ENCODE measurements around the gene SLC25A10.

SLC25A10 gene

GRCh38 chr17:81687770-81688541 is 24.1 kb upstream of the SLC25A10 start:
- DNase-seq, result no peak

GRCh38 chr17:81688616-81689015 is 23.5 kb upstream of the SLC25A10 start:
- DNase-seq, result no peak

DNA sequence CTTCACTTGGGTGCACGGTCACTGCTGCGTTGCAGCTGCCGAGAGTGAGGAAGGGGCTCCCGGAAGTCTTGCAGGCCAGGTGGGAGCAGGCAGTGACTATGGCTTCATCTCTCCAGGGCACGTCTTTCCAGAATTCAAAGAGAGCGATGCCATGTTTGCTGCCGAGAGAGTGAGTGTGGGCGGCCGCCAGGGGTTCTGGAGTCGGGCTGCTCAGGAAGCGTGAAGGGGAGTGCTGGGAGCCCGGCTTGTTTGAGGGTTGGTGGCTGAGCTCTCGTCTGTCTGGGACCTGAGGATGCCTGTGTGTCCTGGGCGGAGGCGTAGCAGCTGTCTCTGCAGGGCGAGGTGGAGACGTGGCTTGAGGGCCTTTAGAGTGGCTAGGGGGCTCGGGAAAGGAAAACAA is 22.0 kb upstream of the SLC25A10 start:
- no peak for DNase-seq

DNA sequence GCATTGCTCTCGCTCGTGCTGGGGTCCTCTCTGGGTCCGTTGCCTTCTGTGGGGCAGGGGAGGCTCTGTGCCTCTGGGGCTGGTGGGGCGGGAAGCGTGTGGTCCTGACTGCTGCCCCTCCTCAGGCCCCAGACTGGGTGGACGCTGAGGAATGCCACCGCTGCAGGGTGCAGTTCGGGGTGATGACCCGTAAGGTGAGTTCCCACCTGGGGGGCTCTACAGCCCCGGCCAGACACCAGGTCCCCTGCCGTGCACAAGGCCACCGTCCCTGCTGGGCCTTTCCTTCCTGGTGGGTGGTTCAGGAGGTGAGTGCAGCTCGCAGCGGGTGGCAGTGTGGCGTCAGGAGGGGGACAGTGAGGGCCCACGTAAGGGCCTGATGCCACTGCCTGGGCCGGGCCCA is 21.5 kb upstream of the SLC25A10 start:
- no peak for DNase-seq

DNA sequence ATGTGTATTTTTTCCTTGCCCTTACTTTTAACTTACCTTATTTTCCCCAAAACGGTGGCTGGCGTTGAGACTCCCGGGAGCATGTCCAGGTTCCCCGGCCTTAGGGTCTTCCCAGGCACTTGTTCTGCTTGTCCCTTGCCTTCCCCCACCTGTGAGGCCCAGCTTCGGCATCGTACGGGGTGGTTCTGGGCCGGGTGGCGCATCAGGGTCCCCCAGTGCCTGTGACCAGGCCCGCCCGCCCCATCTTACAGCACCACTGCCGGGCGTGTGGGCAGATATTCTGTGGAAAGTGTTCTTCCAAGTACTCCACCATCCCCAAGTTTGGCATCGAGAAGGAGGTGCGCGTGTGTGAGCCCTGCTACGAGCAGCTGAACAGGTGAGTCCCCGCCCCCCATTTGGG is 20.9 kb upstream of the SLC25A10 start:
- DNase-seq, result no peak

DNA sequence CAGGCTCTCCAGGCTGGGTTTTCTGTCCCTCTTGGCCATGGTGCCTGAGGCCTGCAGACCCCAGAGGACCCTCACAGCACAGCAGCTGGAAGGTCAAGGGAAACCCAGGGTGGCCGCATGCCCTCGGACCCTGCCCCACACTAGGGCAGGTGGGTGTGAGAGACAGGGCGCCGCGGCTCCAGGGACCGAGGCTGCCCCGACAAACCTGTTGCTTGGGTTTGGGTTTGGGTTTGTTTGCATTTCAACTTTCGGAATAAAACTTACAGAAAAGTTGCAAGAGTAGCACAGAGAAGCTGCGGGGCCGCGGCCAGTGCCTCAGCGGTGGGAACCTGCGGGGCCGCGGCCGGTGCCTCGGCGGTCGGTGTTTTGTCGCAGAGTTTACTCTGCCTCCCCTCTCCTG is 20.5 kb upstream of the SLC25A10 start:
- DNase-seq, result no peak

- DNase-seq, result no peak
These were observed 18.4 kb upstream of the SLC25A10 start for GRCh38 chr17:81693509-81694210.

- DNase-seq, result no peak
These were observed 17.3 kb upstream of the SLC25A10 start for GRCh38 chr17:81694810-81695209.

DNA sequence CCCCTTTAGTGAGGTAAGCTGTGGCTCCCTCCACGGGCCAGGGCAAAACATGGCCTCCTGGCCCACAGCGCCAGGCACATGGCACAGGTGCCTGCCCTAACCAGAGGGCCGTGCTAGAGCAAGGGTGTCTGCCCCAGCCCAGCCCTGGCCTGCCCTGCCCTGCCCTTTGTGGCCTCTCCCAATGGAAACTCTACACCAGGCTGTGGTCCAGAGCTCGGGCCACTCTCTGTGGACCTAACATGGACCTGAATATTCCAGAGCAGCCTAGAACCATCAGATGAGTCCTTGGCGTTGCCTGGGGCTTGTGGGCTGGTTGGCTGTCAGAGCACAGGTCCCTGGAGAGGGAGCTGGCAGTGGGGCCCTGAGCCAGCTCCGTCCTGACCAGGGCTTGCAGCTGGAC is 16.9 kb upstream of the SLC25A10 start:
- DNase-seq, result no peak

DNA sequence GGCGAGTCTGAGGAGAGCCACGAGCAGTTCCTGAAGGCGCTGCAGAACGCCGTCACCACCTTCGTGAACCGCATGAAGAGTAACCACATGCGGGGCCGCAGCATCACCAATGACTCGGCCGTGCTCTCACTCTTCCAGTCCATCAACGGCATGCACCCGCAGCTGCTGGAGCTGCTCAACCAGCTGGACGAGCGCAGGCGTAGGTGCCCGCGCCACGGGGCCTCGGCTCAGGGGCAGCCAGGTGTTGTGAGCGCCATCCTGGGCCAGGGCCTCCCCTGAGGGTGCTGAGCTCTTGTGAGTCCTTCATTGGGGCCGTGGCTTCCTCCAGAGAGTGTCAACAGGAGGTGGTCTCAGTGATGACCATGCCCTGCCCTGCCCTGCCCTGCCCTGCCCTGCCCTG is 16.3 kb upstream of the SLC25A10 start:
- DNase-seq, result no peak

DNA sequence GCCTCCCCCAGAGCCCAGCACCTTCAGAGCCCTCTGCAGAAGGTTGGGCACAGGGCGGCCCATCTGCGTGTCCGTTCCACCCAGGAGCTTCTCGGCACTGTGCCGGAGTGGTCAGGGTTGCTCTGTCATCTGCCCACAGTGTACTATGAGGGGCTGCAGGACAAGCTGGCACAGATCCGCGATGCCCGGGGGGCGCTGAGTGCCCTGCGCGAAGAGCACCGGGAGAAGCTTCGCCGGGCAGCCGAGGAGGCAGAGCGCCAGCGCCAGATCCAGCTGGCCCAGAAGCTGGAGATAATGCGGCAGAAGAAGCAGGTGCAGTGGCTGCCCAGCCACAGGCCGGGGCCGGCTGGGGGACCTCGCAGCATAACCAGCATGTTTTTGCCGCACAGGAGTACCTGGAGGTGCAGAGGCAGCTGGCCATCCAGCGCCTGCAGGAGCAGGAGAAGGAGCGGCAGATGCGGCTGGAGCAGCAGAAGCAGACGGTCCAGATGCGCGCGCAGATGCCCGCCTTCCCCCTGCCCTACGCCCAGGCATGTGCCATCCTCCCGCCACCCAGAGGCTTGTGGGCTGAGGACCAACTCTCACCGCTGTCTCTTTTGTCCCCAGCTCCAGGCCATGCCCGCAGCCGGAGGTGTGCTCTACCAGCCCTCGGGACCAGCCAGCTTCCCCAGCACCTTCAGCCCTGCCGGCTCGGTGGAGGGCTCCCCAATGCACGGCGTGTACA is 15.7 kb upstream of the SLC25A10 start:
- DNase-seq, result no peak

DNA sequence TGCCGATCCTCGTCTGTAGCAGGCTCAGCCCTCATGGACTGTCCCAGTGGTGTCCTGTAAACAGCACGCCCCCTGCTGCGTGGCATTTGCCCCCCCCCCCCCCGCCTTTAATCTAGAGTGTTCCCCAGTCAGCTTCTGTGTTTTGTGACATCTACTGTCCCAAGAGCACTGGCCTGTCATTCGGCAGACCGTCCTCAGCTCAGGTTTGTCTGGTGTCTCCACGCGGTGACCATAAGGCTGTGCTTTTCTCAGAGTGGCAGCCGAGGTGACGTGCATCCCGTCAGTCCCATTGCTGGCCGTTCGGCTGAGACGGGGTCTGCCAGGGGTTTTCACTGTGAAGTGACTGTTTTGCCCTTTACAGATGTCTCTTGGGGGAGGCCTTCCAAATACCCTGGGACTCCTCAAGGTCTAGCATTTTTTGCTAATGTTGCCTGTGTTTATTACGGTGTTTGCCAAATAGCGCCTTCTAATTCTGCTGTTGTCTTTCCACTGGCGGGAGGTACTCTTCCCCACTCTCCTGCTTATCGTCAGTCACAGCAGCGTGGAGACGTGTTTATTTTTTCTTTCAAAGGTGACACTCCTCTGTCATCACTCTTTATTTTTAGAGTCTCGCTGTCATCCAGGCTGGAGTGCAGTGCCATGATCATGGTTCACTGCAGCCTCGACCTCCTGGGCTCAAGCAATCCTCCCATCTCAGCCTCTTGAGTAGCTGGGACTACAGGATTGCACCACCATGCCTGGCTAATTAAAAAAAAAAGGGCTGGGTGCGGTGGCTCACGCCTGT is 14.6 kb upstream of the SLC25A10 start:
- DNase-seq, result no peak

DNA sequence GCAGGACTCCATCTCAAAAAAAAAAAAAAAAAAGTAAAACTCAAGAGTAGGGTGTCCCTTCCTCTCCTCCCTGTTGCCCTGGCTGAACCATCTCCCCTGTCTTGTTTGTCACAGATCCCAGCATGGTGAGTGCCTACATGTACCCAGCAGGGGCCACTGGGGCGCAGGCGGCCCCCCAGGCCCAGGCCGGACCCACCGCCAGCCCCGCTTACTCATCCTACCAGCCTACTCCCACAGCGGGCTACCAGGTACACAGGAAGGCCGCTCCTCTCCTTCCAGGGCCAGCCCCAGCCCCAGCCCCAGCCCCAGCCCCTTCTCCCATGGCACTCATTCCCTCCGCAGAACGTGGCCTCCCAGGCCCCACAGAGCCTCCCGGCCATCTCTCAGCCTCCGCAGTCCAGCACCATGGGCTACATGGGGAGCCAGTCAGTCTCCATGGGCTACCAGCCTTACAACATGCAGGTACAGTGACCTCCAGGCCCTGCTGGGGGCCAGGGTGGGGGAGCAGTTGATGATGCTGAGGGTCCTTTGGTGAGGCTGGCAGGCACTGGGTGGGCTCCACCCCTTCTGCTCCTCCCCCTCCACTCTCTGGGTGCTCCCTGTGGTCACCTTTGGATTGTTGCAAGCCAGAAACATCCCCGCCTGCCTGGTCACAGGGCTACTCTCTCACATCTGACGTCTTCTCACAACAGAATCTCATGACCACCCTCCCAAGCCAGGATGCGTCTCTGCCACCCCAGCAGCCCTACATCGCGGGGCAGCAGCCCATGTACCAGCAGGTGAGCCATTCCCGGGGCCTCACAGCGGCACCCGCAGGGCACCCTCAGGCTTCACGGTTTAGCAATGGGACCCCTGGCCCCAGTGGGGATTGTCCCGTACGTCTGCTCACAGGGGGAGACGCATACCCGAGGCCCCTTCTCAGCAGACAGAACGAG is 11.5 kb upstream of the SLC25A10 start:
- no peak for DNase-seq

DNA sequence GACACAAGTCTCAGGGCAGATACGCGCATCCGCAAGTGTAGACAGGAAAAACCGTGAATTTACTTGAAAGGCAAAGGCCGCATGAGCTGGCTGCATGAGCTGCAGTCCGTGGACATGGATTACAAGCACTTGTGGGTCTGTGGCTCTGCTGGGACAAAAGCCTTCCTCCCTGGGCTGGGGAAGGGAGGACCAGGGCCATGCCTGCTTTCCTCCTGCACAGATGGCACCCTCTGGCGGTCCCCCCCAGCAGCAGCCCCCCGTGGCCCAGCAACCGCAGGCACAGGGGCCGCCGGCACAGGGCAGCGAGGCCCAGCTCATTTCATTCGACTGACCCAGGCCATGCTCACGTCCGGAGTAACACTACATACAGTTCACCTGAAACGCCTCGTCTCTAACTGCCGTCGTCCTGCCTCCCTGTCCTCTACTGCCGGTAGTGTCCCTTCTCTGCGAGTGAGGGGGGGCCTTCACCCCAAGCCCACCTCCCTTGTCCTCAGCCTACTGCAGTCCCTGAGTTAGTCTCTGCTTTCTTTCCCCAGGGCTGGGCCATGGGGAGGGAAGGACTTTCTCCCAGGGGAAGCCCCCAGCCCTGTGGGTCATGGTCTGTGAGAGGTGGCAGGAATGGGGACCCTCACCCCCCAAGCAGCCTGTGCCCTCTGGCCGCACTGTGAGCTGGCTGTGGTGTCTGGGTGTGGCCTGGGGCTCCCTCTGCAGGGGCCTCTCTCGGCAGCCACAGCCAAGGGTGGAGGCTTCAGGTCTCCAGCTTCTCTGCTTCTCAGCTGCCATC is 10.6 kb upstream of the SLC25A10 start:
- no peak for DNase-seq

- DNase-seq, result peak; percentile 88
These were observed 8.9 kb upstream of the SLC25A10 start, which contains the start of gene MRPL12 for GRCh38 chr17:81702934-81703746. Gene MRPL12 (plus strand): TSS chr17:81703367. CDS start chr17:81703502, 135 bp downstream.

- DNase-seq, result no peak
These were observed 8.1 kb upstream of the SLC25A10 start for GRCh38 chr17:81703747-81704654.

GRCh38 chr17:81705518-81706231 is 6.4 kb upstream of the SLC25A10 start:
- no peak for DNase-seq

- no peak for DNase-seq
These were observed 5.9 kb upstream of the SLC25A10 start for GRCh38 chr17:81706232-81706611.

Data from activated naive CD4-positive, alpha-beta T cell treated with anti-CD3 and anti-CD28 coated beads, Interleukin-2, amount 50 U/mL, for 16 hours (primary cell).